Liver (tissue), 9 donors: ENCODE data around the gene TACSTD2. TPM values are rescaled to one million over a fixed set of nuclear protein-coding genes. Genes with fewer than 3 reads are reported as not detected.
"Not testable (repeated sequence)": the region's sequence is repeated elsewhere in the genome, so short reads cannot be mapped to it uniquely, and the experiment has no call there.

Source experiments
- DNase-seq: peaks from one replicate; pipeline ENCODE4 v3.0.0-alpha.2; 2017; ENCODE audit warnings: low spot score
- H3K27ac ChIP-seq, 2 donors: one replicate each; pipeline ENCODE4 v1.7.0; 2013; ENCODE audit warnings: inconsistent platforms in 2 of 2, low read length in 2 of 2, control low read depth in 1 of 2, low read depth in 1 of 2, mild to moderate bottlenecking in 1 of 2
- H3K27me3 ChIP-seq, 4 donors: one replicate each; pipeline versions ENCODE4 v1.6.1 to v1.7.0; 2013; ENCODE audit warnings: low read length in 3 of 4, inconsistent platforms in 1 of 4, mild to moderate bottlenecking in 1 of 4, moderate library complexity in 1 of 4; ENCODE audit not compliant: control insufficient read depth in 4 of 4, insufficient read depth in 4 of 4
- H3K36me3 ChIP-seq, 4 donors: one replicate each; pipeline versions ENCODE4 v1.6.1 to v1.7.0; 2013; ENCODE audit warnings: low read length in 3 of 4, mild to moderate bottlenecking in 3 of 4, low read depth in 1 of 4, moderate library complexity in 1 of 4; ENCODE audit not compliant: control insufficient read depth in 4 of 4, insufficient read depth in 3 of 4
- H3K4me1 ChIP-seq, 4 donors: one replicate each; pipeline versions ENCODE4 v1.6.1 to v1.7.0; 2013; ENCODE audit warnings: low read length in 3 of 4, mild to moderate bottlenecking in 3 of 4, moderate library complexity in 1 of 4; ENCODE audit not compliant: control insufficient read depth in 4 of 4, insufficient read depth in 4 of 4
- H3K4me3 ChIP-seq, 3 donors: one replicate each; pipeline versions ENCODE4 v1.6.1 to v1.7.0; 2013; ENCODE audit warnings: low read length in 3 of 3, control low read depth in 1 of 3, low read depth in 1 of 3, mild to moderate bottlenecking in 1 of 3
- H3K9ac ChIP-seq, 2 donors: one replicate each; pipeline ENCODE4 v1.7.0; 2013; ENCODE audit warnings: low read length in 2 of 2, mild to moderate bottlenecking in 2 of 2, moderate library complexity in 2 of 2, control low read depth in 1 of 2, low read depth in 1 of 2
- H3K9me3 ChIP-seq, 4 donors: one replicate each; pipeline versions ENCODE4 v1.6.1 to v1.7.0; 2013; ENCODE audit warnings: low read length in 3 of 4; ENCODE audit not compliant: control insufficient read depth in 4 of 4
- FOXA2 ChIP-seq: IDR thresholded peaks from 2 replicates; pipeline ENCODE4 v1.6.1; 2016; ENCODE audit warnings: antibody characterized with exemption
- GABPA ChIP-seq, 2 donors: IDR thresholded peaks in 1 of 2; conservative IDR thresholded peaks in 1 of 2; 2 replicates each; pipeline ENCODE4 v1.6.1; 2016; ENCODE audit warnings: antibody characterized with exemption in 2 of 2, mild to moderate bottlenecking in 1 of 2, moderate library complexity in 1 of 2
- HNF4A ChIP-seq, 2 donors: conservative IDR thresholded peaks; 2 replicates each; pipeline ENCODE4 v1.6.1; 2016; ENCODE audit warnings: antibody characterized with exemption in 2 of 2, mild to moderate bottlenecking in 2 of 2
- HNF4G ChIP-seq: IDR thresholded peaks from 2 replicates; pipeline ENCODE4 v1.6.1; 2016; ENCODE audit warnings: antibody characterized with exemption
- RAD21 ChIP-seq, 2 donors: IDR thresholded peaks; 2 replicates each; pipeline ENCODE4 v1.6.1; 2016; ENCODE audit warnings: antibody characterized with exemption in 2 of 2, mild to moderate bottlenecking in 2 of 2
- TAF1 ChIP-seq: conservative IDR thresholded peaks from 2 replicates; pipeline ENCODE4 v1.6.1; 2016; ENCODE audit warnings: antibody characterized with exemption, mild to moderate bottlenecking
- YY1 ChIP-seq: IDR thresholded peaks from 2 replicates; pipeline ENCODE4 v1.6.1; 2016; ENCODE audit warnings: antibody characterized with exemption, mild to moderate bottlenecking
- WGBS: extraction: QIAGEN DNeasy Blood & Tissue Kit; methylation state at CpG from one replicate; pipeline ENCODE4 v1.1.7; 2013; 5-methylcytosine and 5-hydroxymethylcytosine counted together
- polyA plus RNA-seq, 2 donors: library from polyadenylated mRNA; stranded (reverse) in 1 of 2; unstranded in 1 of 2; fragments of 200-250 nt in 1 of 2; fragments of >200 nt in 1 of 2; fragmentation: Nextera tagmentation in 1 of 2; extraction: Ambion mirVana in 1 of 2; gene quantifications; one replicate each; pipeline versions ENCODE4 v1.2.1 to v1.2.3, GENCODE V29; 2013 to 2015
- total RNA-seq, 2 donors: library from RNA; depleted of rRNA; stranded (reverse); fragments of >200 nt; gene quantifications; one replicate each; pipeline ENCODE4 v1.2.3, GENCODE V29; 2014
- TF ChIP-seq, protein P1 (sequence below): fragments of 150-350 bp; IDR thresholded peaks from 2 replicates; pipeline ENCODE4 v1.5.1; 2017; ENCODE audit warnings: improper control_type of control experiment, low read depth, low read length; ENCODE audit not compliant: missing input control
- TF ChIP-seq, protein P2 (sequence below): IDR thresholded peaks from 2 replicates; pipeline ENCODE4 v1.6.1; 2016; ENCODE audit warnings: antibody characterized with exemption, mild to moderate bottlenecking
- TF ChIP-seq, protein P3 (sequence below): IDR thresholded peaks from 2 replicates; pipeline ENCODE4 v1.6.1; 2016; ENCODE audit warnings: antibody characterized with exemption
- TF ChIP-seq, protein P4 (sequence below): IDR thresholded peaks from 2 replicates; pipeline ENCODE4 v1.6.1; 2016; ENCODE audit warnings: antibody characterized with exemption
- donor health status: healthy.
- donor health status: healthy.
- donor health status: healthy.
- donor health status: healthy.
- donor health status: healthy.

TACSTD2 gene
- total and polyA plus RNA-seq, 4 donors, result 0.61 to 1.5 (median 1.1) TPM

DNA sequence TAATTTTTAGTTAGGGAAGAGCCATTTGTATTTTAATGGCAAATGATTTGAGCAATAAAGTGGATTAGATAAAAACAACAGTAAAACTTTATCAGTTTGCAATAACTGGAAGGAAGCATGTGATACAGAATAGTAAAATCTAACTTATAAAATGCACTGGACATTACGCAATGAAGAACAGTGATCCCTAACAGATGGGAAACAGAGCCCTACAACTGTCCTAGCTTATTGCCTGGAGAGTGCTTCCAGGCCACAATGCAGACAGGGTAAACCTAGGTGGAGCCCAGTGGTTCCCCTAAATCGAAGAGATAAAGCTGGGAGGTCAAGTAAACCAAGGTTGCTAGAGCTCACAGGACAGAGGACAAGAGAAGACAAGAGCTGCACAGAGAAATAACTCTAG is 37.5 kb downstream of the TACSTD2 start:
- Histone ChIP-seq H3K27ac (no peak overlapping the region), H3K9ac (no peak overlapping the region), H3K9me3 (no peaks in the 10 kb centered on the region), H3K4me3 (no peak overlapping the region), H3K4me1 (no peaks in the 10 kb centered on the region), H3K36me3 (peaks cover 0 to 2% (median 0%) of the 10 kb centered on the region in 4 donors), H3K27me3 (no peaks in the 10 kb centered on the region)
- WGBS, result 78% methylated on average over 2 of the region's 2 CpGs
- TF ChIP-seq, protein P1, sequence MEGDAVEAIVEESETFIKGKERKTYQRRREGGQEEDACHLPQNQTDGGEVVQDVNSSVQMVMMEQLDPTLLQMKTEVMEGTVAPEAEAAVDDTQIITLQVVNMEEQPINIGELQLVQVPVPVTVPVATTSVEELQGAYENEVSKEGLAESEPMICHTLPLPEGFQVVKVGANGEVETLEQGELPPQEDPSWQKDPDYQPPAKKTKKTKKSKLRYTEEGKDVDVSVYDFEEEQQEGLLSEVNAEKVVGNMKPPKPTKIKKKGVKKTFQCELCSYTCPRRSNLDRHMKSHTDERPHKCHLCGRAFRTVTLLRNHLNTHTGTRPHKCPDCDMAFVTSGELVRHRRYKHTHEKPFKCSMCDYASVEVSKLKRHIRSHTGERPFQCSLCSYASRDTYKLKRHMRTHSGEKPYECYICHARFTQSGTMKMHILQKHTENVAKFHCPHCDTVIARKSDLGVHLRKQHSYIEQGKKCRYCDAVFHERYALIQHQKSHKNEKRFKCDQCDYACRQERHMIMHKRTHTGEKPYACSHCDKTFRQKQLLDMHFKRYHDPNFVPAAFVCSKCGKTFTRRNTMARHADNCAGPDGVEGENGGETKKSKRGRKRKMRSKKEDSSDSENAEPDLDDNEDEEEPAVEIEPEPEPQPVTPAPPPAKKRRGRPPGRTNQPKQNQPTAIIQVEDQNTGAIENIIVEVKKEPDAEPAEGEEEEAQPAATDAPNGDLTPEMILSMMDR, result no peak
- TF ChIP-seq, protein P2, sequence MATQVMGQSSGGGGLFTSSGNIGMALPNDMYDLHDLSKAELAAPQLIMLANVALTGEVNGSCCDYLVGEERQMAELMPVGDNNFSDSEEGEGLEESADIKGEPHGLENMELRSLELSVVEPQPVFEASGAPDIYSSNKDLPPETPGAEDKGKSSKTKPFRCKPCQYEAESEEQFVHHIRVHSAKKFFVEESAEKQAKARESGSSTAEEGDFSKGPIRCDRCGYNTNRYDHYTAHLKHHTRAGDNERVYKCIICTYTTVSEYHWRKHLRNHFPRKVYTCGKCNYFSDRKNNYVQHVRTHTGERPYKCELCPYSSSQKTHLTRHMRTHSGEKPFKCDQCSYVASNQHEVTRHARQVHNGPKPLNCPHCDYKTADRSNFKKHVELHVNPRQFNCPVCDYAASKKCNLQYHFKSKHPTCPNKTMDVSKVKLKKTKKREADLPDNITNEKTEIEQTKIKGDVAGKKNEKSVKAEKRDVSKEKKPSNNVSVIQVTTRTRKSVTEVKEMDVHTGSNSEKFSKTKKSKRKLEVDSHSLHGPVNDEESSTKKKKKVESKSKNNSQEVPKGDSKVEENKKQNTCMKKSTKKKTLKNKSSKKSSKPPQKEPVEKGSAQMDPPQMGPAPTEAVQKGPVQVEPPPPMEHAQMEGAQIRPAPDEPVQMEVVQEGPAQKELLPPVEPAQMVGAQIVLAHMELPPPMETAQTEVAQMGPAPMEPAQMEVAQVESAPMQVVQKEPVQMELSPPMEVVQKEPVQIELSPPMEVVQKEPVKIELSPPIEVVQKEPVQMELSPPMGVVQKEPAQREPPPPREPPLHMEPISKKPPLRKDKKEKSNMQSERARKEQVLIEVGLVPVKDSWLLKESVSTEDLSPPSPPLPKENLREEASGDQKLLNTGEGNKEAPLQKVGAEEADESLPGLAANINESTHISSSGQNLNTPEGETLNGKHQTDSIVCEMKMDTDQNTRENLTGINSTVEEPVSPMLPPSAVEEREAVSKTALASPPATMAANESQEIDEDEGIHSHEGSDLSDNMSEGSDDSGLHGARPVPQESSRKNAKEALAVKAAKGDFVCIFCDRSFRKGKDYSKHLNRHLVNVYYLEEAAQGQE, result no peak
- no peak for TF ChIP-seq YY1
- TF ChIP-seq, protein P3, sequence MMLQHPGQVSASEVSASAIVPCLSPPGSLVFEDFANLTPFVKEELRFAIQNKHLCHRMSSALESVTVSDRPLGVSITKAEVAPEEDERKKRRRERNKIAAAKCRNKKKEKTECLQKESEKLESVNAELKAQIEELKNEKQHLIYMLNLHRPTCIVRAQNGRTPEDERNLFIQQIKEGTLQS, result no peak
- no peak for TF ChIP-seq HNF4A (conservative IDR thresholded peaks at IDR 0.05)
- no peak for DNase-seq

DNA sequence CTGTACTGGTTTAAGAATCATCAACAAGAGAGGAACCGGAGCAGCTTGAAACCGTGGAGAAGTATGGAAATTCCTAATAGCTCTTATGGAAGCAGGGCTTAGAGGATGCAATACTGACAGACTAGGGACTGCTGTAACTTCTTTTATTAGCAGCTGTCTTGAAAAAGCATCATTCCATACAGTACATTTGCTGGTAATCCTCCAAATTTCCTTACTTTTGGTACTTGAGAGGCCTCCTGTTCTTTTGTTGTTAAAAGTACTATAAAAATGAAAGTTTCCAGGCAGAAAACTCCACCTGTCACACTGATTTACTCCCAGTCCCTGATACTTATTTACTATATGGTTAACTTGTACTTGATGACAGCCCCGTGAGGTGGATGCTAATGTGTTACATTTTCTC is 38.2 kb downstream of the TACSTD2 start:
- Histone ChIP-seq H3K36me3 (peaks cover 0 to 2% (median 0%) of the 10 kb centered on the region in 4 donors), H3K4me1 (no peaks in the 10 kb centered on the region)
- 95% methylated on average over 3 of the region's 3 CpGs for WGBS

DNA sequence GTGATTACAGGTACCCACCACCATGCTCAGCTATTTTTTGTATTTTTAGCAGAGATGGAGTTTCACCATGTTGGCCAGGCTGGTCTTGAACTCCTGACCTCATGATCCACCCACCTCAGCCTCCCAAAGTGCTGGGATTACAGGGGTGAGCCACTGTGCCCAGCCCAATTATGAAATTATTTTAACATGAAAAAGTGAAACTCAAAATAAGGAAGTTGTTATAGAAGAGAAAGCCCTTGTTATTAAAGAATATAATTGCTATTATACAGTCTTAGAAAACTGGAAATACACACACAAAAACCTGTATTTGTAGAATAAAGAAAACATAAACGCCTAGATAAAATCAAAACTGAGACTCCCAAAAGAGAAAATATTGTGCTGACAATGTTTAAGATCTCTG is 45.2 kb downstream of the TACSTD2 start:
- H3K27me3 ChIP-seq, H3K36me3 ChIP-seq, H3K27ac ChIP-seq, DNase-seq, H3K9ac ChIP-seq, H3K4me1 ChIP-seq, H3K9me3 ChIP-seq, H3K4me3 ChIP-seq: not testable (repeated sequence)
- WGBS, result 86% methylated on average over 1 of the region's 1 CpG

More for the DNA sequence above, 38.2 kb downstream of the TACSTD2 start:
- Histone ChIP-seq H3K27ac (no peak overlapping the region), H3K9ac (no peak overlapping the region), H3K4me3 (no peak overlapping the region), H3K27me3 (no peaks in the 10 kb centered on the region), H3K9me3 (no peaks in the 10 kb centered on the region)
- no peak for TF ChIP-seq RAD21 (IDR thresholded peaks at IDR 0.05)
- no peak for DNase-seq

DNA sequence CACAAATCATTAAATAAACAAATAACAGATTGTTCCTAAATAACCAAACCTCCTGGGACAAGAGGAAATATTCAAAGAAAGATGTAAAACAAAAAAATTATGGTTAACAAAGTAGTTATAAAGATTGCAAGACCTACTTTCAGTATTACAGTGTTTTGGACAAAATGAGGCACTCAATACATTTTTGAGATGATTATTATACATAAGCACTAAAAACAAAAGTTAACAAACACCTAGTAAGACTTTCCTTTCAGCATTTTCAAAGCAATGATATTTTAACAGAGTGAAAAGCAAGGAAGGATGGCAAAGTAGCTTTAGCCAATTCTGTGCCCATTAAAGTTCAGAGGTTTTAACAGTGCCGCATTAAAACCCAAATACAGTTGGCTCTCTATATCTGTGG is 47.8 kb downstream of the TACSTD2 start:
- peaks cover 0 to 10% (median 0%) of the 10 kb centered on the region in 4 donors for H3K36me3 ChIP-seq
- WGBS, result 99% methylated on average over 1 of the region's 1 CpG
- H3K4me1 ChIP-seq, result peaks cover 0 to 1% (median 0%) of the 10 kb centered on the region in 4 donors
- DNase-seq, result no peak
- H3K4me3 ChIP-seq, result no peak overlapping the region
- H3K27me3 ChIP-seq, result no peaks in the 10 kb centered on the region
- no peaks in the 10 kb centered on the region for H3K9me3 ChIP-seq
- H3K9ac ChIP-seq, result no peak overlapping the region
- H3K27ac ChIP-seq, result no peak overlapping the region
- TF ChIP-seq, protein P2, result no peak
- TF ChIP-seq HNF4G (no peak), FOXA2 (no peak), RAD21 (IDR thresholded peaks at IDR 0.05) (no peak), HNF4A (conservative IDR thresholded peaks at IDR 0.05) (no peak), TAF1 (no peak), GABPA (IDR thresholded peaks at IDR 0.05 in 1 of 2, conservative IDR thresholded peaks at IDR 0.05 in 1 of 2) (no peak), YY1 (no peak)
- TF ChIP-seq, protein P4, sequence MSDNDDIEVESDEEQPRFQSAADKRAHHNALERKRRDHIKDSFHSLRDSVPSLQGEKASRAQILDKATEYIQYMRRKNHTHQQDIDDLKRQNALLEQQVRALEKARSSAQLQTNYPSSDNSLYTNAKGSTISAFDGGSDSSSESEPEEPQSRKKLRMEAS, result no peak
- TF ChIP-seq, protein P3, result no peak
